CD4-positive, alpha-beta memory T cell (primary cell): ENCODE results near the gene PNLIPRP2. TPM values are rescaled to one million over a fixed set of nuclear protein-coding genes. Genes with fewer than 3 reads are reported as not detected.

Experiments used
- CTCF ChIA-PET: fragments of 350-600 bp; sonication (Branson Sonifier 250); formaldehyde crosslinking; loops from one replicate; lab custom pipeline; 2021; ENCODE audit warnings: inconsistent platforms; ENCODE audit not compliant: partially characterized antibody; lab: Charles Lee
- POLR2A ChIA-PET: fragments of 350-600 bp; sonication (Branson Sonifier 250); formaldehyde crosslinking; loops from one replicate; lab custom pipeline; 2021; ENCODE audit not compliant: partially characterized antibody; lab: Charles Lee
- DNase-seq, 5 donors: peaks; one replicate each; pipeline versions ENCODE4 v3.0.0 to v3.0.0-alpha.2; 2020 to 2022; ENCODE audit warnings: mixed read lengths in 1 of 5
- H3K27ac ChIP-seq: one replicate; pipeline ENCODE4 v1.7.0; 2013; ENCODE audit warnings: low read depth, low read length
- H3K27me3 ChIP-seq: 2 replicates; pipeline ENCODE4 v1.7.0; 2013; ENCODE audit warnings: mild to moderate bottlenecking, low read length, moderate library complexity; ENCODE audit not compliant: insufficient read depth
- H3K36me3 ChIP-seq: 2 replicates; pipeline ENCODE4 v1.7.0; 2013; ENCODE audit warnings: mild to moderate bottlenecking, low read length, moderate library complexity; ENCODE audit not compliant: insufficient read depth
- H3K4me1 ChIP-seq: 2 replicates; pipeline ENCODE4 v1.7.0; 2013; ENCODE audit warnings: mild to moderate bottlenecking, low read length, moderate library complexity; ENCODE audit not compliant: insufficient read depth
- H3K4me3 ChIP-seq, 2 donors: one replicate each; pipeline ENCODE4 v1.7.0; 2013; ENCODE audit warnings: low read length in 2 of 2, mild to moderate bottlenecking in 1 of 2
- H3K9me3 ChIP-seq, 2 donors: one replicate each; pipeline ENCODE4 v1.7.0; 2013; ENCODE audit warnings: low read length in 2 of 2, control low read depth in 1 of 2; ENCODE audit not compliant: control insufficient read depth in 1 of 2
- H3K27ac Mint-ChIP-seq, 7 donors: one replicate each; pipeline ENCODE4 v1.8.0; 2020 to 2021; ENCODE audit warnings: mixed read lengths in 7 of 7, mild to moderate bottlenecking in 6 of 7, inconsistent platforms in 3 of 7, moderate library complexity in 3 of 7
- H3K27me3 Mint-ChIP-seq, 2 donors: one replicate each; pipeline ENCODE4 v1.8.0; 2020 to 2021; ENCODE audit warnings: mixed read lengths in 2 of 2
- H3K36me3 Mint-ChIP-seq, 2 donors: one replicate each; pipeline ENCODE4 v1.8.0; 2020 to 2021; ENCODE audit warnings: mixed read lengths in 2 of 2, inconsistent platforms in 1 of 2, mild to moderate bottlenecking in 1 of 2
- H3K4me1 Mint-ChIP-seq, 4 donors: one replicate each; pipeline ENCODE4 v1.8.0; 2020 to 2021; ENCODE audit warnings: mixed read lengths in 4 of 4, mild to moderate bottlenecking in 1 of 4
- H3K4me3 Mint-ChIP-seq, 8 donors: one replicate each; pipeline ENCODE4 v1.8.0; 2020 to 2021; ENCODE audit warnings: mixed read lengths in 8 of 8, mild to moderate bottlenecking in 7 of 8, moderate library complexity in 6 of 8, inconsistent platforms in 3 of 8
- H3K9me3 Mint-ChIP-seq, 8 donors: one replicate each; pipeline ENCODE4 v1.8.0; 2020 to 2021; ENCODE audit warnings: mixed read lengths in 8 of 8, mild to moderate bottlenecking in 5 of 8, inconsistent platforms in 3 of 8, moderate library complexity in 1 of 8
- intact Hi-C: fragments of 100-400 bp; cut with micrococcal nuclease; formaldehyde crosslinking; loops from one replicate; pipeline ENCODE4 v1.15.1; 2023
- polyA plus RNA-seq, 2 donors: library from polyadenylated mRNA; unstranded; fragments of 300-500 nt; fragmentation: Illumina TruSeq; gene quantifications; one replicate each; pipeline ENCODE4 v1.2.3, GENCODE V29; 2021
- total RNA-seq, 2 experiments: library from RNA; stranded (reverse); gene quantifications; one replicate each; pipeline ENCODE4 v1.2.3, GENCODE V29; 2021

Gene PNLIPRP2
- total and polyA plus RNA-seq, 4 experiments from 2014 or later = not detected

DNA sequence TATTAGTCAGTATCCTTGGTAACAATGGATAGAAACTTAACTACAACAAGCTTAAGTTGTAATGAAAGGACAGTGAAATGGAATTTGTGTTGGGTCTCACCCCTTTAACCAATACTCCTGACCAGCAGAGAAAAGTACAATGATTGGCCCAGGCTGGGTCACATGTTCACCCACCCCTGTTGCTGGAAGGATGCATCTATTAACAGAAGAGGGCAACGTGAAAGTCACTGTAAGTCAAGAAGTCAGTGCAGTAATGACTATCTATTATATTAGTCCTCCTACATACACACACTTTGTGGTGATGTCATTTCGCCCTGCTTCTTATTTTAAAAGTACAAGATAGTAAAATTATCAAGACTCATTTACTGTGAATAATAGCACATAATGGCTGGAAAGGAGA, 16.2 kb downstream of the PNLIPRP2 start:
- POLR2A ChIA-PET = no interaction called here

GRCh38 chr10:116637830-116638229, 17.1 kb downstream of the PNLIPRP2 start:
- H3K36me3 Mint-ChIP-seq = no peaks in the 10 kb centered on the region
- H3K9me3 Mint-ChIP-seq = peaks cover 0 to 6% (median 0%) of the 10 kb centered on the region in 8 donors
- Histone ChIP-seq H3K9me3 (no peaks in the 10 kb centered on the region), H3K4me3 (no peak overlapping the region), H3K4me1 (no peaks in the 10 kb centered on the region), H3K27ac (no peak overlapping the region), H3K27me3 (no peaks in the 10 kb centered on the region), H3K36me3 (no peaks in the 10 kb centered on the region)
- POLR2A ChIA-PET = no interaction called here
- peaks cover 4 to 5% of the 10 kb centered on the region in 2 donors for H3K27me3 Mint-ChIP-seq
- CTCF ChIA-PET = no interaction called here
- H3K4me1 Mint-ChIP-seq = no peaks in the 10 kb centered on the region
- no peak for DNase-seq
- H3K4me3 Mint-ChIP-seq = no peak overlapping the region
- no peak overlapping the region for H3K27ac Mint-ChIP-seq
- intact Hi-C loops = no loop called here

More for the DNA sequence above, 16.2 kb downstream of the PNLIPRP2 start:
- Mint-ChIP-seq H3K9me3 (peaks cover 0 to 6% (median under 1%) of the 10 kb centered on the region in 8 donors), H3K27me3 (peaks cover 1 to 4% of the 10 kb centered on the region in 2 donors), H3K4me1 (no peaks in the 10 kb centered on the region), H3K4me3 (no peak overlapping the region), H3K36me3 (no peaks in the 10 kb centered on the region), H3K27ac (no peak overlapping the region)
- no peak overlapping the region for H3K4me3 ChIP-seq
- H3K9me3 ChIP-seq = no peaks in the 10 kb centered on the region
- DNase-seq = no peak
- H3K36me3 ChIP-seq = no peaks in the 10 kb centered on the region
- no peak overlapping the region for H3K27ac ChIP-seq
- intact Hi-C loops = no loop called here
- no peaks in the 10 kb centered on the region for H3K4me1 ChIP-seq
- no peaks in the 10 kb centered on the region for H3K27me3 ChIP-seq
- CTCF ChIA-PET = no interaction called here

GRCh38 chr10:116646502-116646901, 25.7 kb downstream of the PNLIPRP2 start:
- Mint-ChIP-seq H3K9me3 (peaks cover 0 to 14% (median 5%) of the 10 kb centered on the region in 8 donors), H3K36me3 (no peaks in the 10 kb centered on the region), H3K4me1 (no peaks in the 10 kb centered on the region), H3K27ac (no peak overlapping the region), H3K4me3 (no peak overlapping the region), H3K27me3 (peaks cover 4 to 7% of the 10 kb centered on the region in 2 donors)
- ChIA-PET POLR2A (no interaction called here), CTCF (no interaction called here)
- intact Hi-C loops = no loop called here
- DNase-seq = no peak
- no peaks in the 10 kb centered on the region for H3K4me1 ChIP-seq
- no peaks in the 10 kb centered on the region for H3K9me3 ChIP-seq
- no peak overlapping the region for H3K27ac ChIP-seq
- no peaks in the 10 kb centered on the region for H3K27me3 ChIP-seq
- H3K4me3 ChIP-seq = no peak overlapping the region
- no peaks in the 10 kb centered on the region for H3K36me3 ChIP-seq

GRCh38 chr10:116648903-116649302, 28.1 kb downstream of the PNLIPRP2 start:
- H3K36me3 ChIP-seq = no peaks in the 10 kb centered on the region
- Mint-ChIP-seq H3K9me3 (peaks cover 0 to 12% (median 5%) of the 10 kb centered on the region in 8 donors), H3K27me3 (peaks cover 3 to 6% of the 10 kb centered on the region in 2 donors), H3K27ac (no peak overlapping the region), H3K4me3 (no peak overlapping the region), H3K4me1 (no peaks in the 10 kb centered on the region), H3K36me3 (no peaks in the 10 kb centered on the region)
- ChIA-PET POLR2A (no interaction called here), CTCF (no interaction called here)
- no peaks in the 10 kb centered on the region for H3K27me3 ChIP-seq
- intact Hi-C loops = no loop called here
- H3K9me3 ChIP-seq = no peaks in the 10 kb centered on the region
- no peak overlapping the region for H3K4me3 ChIP-seq
- no peak overlapping the region for H3K27ac ChIP-seq
- no peaks in the 10 kb centered on the region for H3K4me1 ChIP-seq
- DNase-seq = no peak

- Histone ChIP-seq H3K36me3 (no peaks in the 10 kb centered on the region), H3K4me3 (no peak overlapping the region), H3K27me3 (no peaks in the 10 kb centered on the region), H3K9me3 (no peaks in the 10 kb centered on the region), H3K4me1 (no peaks in the 10 kb centered on the region), H3K27ac (no peak overlapping the region)
- Mint-ChIP-seq H3K27ac (no peak overlapping the region), H3K9me3 (peaks cover 0 to 9% (median 5%) of the 10 kb centered on the region in 8 donors), H3K27me3 (peaks cover 8 to 9% of the 10 kb centered on the region in 2 donors), H3K36me3 (no peaks in the 10 kb centered on the region), H3K4me1 (no peaks in the 10 kb centered on the region), H3K4me3 (no peak overlapping the region)
- intact Hi-C loops = no loop called here
- DNase-seq = no peak
- ChIA-PET POLR2A (no interaction called here), CTCF (no interaction called here)
These were observed 33.1 kb downstream of the PNLIPRP2 start for GRCh38 chr10:116653885-116654284.

DNA sequence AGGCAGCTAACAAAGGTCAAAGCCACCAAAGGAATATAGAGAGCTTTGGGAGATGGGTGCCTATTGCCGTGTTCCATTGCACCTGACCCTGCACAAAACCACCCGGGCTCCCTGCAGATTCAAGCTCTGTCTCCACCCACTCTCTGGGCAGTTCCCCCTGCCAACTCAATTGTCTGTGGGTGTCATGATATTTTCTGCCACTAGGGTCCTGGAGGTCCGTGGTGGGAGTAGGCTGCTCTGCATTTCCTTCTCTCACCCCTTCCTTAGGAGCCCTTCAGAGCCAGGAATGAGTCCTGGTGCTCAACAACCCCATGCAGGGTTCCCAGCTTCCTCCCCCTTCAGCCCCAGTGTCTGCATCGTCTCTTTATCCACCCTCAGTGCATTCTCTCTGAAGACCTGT, 34.1 kb downstream of the PNLIPRP2 start:
- ChIA-PET POLR2A (no interaction called here), CTCF (interaction anchor here (1.0 kb wide), 1 partner anchor 28 kb away, joined by 3 read pairs; no protein-coding TSS in a partner anchor)
- Mint-ChIP-seq H3K4me1 (no peaks in the 10 kb centered on the region), H3K4me3 (no peak overlapping the region), H3K27ac (no peak overlapping the region), H3K36me3 (no peaks in the 10 kb centered on the region), H3K9me3 (peaks cover 0 to 5% (median 2%) of the 10 kb centered on the region in 8 donors), H3K27me3 (peaks cover 9% of the 10 kb centered on the region in 2 donors)
- intact Hi-C loops = no loop called here
- H3K4me1 ChIP-seq = no peaks in the 10 kb centered on the region
- H3K27me3 ChIP-seq = no peaks in the 10 kb centered on the region
- H3K9me3 ChIP-seq = no peaks in the 10 kb centered on the region
- H3K27ac ChIP-seq = no peak overlapping the region
- DNase-seq = no peak
- no peaks in the 10 kb centered on the region for H3K36me3 ChIP-seq
- H3K4me3 ChIP-seq = no peak overlapping the region

GRCh38 chr10:116655568-116655967, 34.8 kb downstream of the PNLIPRP2 start:
- DNase-seq = no peak
- intact Hi-C loops = no loop called here
- H3K9me3 Mint-ChIP-seq = peaks cover 0 to 5% (median 1%) of the 10 kb centered on the region in 8 donors
- ChIA-PET POLR2A (no interaction called here), CTCF (interaction anchor here (1.0 kb wide), 1 partner anchor 27 kb away, joined by 3 read pairs; no protein-coding TSS in a partner anchor)
- H3K27me3 ChIP-seq = no peaks in the 10 kb centered on the region
- H3K36me3 ChIP-seq = no peaks in the 10 kb centered on the region
- H3K4me1 Mint-ChIP-seq = no peaks in the 10 kb centered on the region
- H3K27me3 Mint-ChIP-seq = peaks cover 9% of the 10 kb centered on the region in 2 donors
- H3K4me3 Mint-ChIP-seq = no peak overlapping the region
- H3K27ac Mint-ChIP-seq = no peak overlapping the region
- no peaks in the 10 kb centered on the region for H3K36me3 Mint-ChIP-seq
- H3K4me1 ChIP-seq = no peaks in the 10 kb centered on the region
- no peak overlapping the region for H3K4me3 ChIP-seq
- H3K27ac ChIP-seq = no peak overlapping the region
- no peaks in the 10 kb centered on the region for H3K9me3 ChIP-seq
